RPMI7951 (cell line): ENCODE data around the gene RAB17. TPM values are rescaled to one million over a fixed set of nuclear protein-coding genes. Genes with fewer than 3 reads are reported as not detected.
A peak's percentile ranks its signal among the peaks of the same experiment; 100 is the strongest.

ENCODE experiments used
- DNase-seq: peaks from one replicate; pipeline ENCODE4 v3.0.0-alpha.2; 2012; ENCODE audit warnings: low read depth
- total RNA-seq: library from RNA; depleted of rRNA; stranded (reverse); fragments of >200 nt; shearing (Covaris generic); gene quantifications from 2 replicates; pipeline ENCODE4 v1.2.3, GENCODE V29; 2014

RAB17 gene
- total RNA-seq, 1 experiment from 2014 or later, result 3.6 TPM

DNA sequence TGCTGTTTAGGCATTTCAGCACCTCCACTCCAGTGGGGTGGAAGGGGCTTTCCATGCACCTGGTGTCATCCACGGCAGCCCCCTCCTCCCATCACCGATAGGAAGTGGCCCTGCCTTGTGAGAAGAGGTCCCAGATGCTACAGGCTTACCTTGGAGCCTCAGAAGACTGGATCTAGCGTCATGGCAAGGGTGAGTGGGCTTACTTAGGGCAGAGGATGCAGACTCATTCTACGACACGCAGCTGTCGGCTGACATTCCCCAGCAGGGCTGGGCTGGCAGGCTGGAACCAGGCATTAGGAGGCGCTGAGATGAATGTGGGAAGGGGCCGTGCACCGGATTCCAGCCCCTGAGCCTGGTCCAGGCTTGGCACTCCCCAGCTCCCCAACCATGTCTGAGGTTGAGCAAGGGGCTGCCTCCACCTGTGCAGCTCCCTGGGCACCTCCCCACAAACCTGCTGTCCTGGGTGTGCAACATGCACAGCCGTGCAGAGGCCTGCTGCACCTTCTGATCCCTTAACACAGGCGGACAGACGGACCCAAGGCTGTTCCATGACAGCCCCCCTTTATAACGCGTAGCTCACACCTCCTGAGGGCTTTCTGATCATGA, 25.9 kb downstream of the RAB17 start:
- DNase-seq, result no peak

DNA sequence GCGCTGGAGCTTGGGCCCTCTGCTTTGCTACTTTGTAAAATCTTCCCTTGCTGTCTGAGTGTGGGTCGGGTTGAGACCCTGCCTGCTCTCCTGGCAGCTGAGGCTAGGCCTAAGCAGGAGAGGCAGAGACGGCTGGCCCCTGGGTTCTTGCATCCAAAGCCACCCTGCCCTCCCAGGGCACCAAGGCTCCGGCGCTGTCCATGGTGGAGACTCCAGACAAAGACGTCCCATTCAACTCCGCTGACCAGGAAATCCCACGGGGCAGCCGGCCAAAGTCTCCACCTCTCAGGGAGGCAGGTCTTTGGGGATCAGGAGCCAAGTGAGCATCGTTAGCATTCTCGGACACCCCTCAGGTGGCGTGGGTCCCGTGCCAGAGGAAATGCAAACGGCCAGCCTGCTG, 26.7 kb downstream of the RAB17 start:
- peak; percentile 59 for DNase-seq

DNA sequence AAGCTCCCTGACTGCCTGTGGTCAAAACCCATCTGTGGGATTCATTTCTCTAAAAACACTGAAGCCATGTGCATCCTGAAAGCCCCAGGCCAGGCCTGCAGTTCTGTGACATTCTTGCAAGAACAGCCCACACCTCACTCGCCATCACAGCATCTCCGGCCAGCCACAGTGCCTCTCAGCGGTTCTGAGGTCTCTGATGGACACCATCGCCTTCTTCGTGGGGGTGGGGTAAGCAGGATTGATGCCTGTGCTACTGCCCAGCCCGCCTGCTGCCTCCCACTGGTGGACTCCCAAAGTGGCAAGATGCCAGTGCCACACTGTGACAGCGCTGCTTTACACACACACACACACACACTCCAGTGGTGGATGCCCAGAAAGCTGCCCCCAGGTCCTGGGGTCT, 29.3 kb downstream of the RAB17 start:
- DNase-seq, result no peak

- DNase-seq, result peak; percentile 87
Observed at GRCh38 chr2:237558961-237559641, 31.4 kb downstream of the RAB17 start.

DNA sequence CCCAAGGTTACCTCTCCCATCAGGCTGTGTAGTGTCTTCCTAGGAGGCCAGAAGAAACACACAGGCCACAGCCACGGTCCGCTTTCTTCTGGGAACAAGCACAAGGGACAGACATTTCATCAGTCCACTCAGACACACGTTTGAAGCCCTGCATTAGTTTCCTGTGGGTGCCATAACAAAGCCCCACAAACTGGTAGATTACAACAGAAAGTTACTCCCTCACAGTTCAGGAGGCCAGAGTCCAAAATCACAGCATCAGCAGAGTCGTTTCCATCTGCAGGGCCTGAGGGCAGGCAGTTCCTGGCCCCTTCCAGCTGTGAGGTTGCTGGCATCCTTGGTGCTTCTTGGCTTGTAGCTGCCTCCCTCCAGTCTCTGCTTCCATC, 32.9 kb downstream of the RAB17 start:
- peak; percentile 79 for DNase-seq

DNA sequence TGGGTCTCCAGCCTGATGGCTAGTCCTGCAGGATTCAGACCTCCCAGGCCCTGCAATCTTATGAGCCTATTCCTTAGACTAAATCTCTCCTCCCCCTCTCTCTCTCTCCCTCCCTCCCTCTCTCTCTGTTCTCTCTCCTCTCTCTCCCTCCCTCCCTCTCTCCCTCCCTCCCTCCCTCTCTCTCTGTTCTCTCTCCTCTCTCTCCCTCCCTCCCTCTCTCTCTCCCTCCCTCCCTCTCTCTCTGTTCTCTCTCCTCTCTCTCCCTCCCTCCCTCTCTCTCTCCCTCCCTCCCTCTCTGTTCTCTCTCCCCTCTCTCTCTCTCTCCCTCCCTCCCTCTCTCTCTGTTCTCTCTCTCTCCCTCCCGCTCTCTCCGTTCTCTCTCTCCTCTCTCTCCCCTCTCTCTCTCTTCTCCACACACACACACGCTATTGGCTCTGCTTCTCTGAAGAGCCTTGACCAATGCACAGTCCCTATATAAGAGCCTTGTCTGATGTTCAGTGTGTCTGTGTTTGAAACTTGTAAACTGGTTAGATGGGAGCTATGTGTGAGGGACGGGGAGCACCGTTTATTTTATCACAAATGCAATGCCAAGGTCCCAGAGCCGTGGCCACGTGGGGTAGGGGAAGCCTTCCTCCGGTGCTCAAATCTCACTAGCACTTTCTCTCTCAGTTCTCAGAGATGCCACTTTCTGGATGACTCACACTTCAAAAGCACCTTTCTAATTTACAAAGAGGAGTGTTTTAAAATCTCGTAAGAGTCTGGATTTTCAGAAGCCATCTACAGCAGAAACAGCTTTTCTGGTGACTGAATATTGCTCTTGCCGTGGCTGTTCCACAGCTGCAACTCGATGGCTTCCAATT, 33.5 kb downstream of the RAB17 start:
- DNase-seq, result peak; percentile 51

GRCh38 chr2:237555560-237555959, 35.0 kb downstream of the RAB17 start:
- DNase-seq, result no peak

DNA sequence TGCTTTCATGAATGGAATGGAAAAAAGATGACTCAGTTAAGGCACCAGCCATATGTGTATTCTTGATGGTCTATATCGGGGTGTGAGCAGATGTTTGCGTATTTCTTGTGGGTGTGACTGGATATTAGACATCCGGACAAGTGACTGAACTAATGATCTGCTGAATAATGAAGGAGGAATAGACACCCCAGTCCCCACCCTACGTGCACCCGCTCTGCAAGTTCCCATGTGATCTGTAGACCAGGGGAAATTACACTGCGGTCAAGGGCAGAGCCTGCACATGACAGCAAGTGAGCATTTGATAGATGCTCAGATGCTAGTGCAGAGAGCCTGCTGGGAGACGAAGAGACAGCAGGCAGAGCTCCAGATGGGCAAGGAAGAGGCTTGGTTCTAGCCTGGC, 36.6 kb downstream of the RAB17 start:
- DNase-seq, result no peak

DNA sequence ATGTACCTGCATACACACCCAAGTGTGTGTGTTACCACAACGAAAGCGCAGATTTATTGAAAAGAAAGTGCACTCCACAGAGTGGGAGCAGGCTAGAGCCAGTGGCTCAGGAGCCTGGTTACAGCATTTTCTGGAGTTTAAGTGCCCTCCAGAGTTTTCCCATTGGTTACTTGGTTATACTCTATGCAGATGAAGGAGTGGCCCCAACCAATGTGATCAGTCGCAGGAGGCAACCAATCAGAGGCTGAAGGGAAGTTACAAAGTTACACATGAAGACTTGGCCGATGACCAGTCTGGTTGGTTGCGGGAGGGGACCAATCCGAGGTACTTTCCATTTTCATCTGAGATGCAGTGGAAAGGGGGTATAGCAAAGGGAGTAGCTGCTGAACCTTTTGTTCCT, 37.6 kb downstream of the RAB17 start:
- no peak for DNase-seq

DNA sequence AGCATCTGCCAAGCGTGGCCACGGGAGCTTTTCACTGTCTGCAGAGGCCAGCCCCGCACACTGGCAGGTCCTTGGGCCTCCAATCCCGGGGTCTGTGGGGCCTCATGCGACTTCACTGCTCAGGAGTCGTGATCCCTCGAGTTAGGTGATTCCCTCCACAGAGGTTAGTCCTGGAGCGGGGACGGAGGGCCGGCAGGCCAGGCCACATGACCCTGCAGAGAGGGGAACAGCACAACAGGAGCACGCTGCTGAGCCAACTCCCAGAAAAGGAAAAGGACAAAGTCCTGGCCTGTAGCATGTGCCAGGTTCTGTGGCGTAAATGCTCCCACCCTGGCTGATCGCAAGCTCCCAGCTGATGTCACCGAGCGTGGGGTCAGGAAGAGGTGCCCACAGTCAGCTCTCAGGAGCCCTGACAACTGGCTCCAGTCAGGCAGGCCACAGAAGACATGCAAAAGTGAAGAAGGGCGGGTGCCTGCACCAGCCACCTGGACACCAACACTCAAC, 39.4 kb downstream of the RAB17 start:
- no peak for DNase-seq

GRCh38 chr2:237549643-237550415, 40.7 kb downstream of the RAB17 start:
- DNase-seq, result no peak

- DNase-seq, result no peak
Observed at GRCh38 chr2:237549216-237549615, 41.3 kb downstream of the RAB17 start.

GRCh38 chr2:237547841-237548416, 42.6 kb downstream of the RAB17 start:
- DNase-seq, result no peak

- no peak for DNase-seq
Observed at GRCh38 chr2:237546876-237547395, 43.6 kb downstream of the RAB17 start.

DNA sequence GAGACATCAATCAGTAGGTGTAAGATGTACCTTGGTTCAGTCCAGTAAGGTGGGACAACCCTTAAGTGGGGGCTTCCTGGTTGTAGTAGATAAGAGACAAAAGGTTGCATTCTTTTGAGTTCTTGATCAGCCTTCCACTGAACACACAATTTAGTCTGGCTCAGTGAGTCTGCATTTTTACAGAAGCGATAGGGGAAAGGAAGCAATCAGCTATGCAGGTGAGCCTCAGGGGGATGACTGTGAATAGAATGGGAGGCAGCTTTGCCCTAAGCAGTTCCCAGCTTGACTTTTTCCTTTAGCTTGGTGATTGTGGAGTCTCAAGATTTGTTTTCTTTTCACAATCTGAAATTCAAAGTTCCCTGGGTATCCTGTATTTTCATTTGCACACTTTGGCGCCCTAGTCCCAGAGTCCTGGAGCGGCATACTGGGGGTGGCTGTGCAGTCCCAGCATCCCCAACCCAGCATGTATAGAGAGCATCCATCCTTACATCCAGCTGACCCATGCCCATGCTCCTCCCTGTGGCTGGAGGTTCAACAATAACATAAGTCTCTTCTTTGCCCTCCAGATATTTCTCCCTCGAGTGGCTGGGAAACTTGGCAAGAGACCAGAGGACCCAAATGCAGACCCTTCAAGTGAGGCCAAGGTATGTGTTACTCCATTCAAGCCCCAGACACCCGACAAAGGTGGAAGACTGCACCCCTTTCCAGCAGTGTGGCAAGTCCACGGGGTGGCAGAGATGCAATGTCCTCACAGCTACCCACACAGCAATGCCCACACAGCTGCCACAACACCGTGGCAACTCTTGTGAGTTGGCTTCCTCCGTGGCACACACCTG, 44.3 kb downstream of the RAB17 start:
- DNase-seq, result no peak

GRCh38 chr2:237542001-237542704, 48.4 kb downstream of the RAB17 start:
- no peak for DNase-seq

DNA sequence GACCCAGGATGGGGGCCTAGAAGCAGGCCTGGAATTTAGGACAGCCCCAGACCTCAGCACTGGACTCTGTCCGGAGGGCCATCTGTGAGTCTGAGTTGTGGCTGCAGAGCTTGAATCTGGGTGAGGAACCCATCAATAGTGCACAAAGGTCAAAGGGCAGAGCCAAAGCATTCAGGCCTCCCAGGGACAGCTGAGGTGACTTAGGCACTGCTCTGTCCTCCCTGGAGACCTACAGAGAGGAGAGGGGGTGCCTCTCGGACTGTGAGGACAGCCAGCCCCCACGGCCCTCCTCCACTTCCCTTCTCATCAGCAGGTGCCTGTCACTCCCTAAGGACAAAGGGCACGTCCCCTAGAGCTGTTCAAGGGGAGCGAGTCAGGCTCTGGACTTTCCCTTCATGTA, 49.3 kb downstream of the RAB17 start:
- no peak for DNase-seq

GRCh38 chr2:237540823-237541222, 49.7 kb downstream of the RAB17 start:
- peak; percentile 79 for DNase-seq

DNA sequence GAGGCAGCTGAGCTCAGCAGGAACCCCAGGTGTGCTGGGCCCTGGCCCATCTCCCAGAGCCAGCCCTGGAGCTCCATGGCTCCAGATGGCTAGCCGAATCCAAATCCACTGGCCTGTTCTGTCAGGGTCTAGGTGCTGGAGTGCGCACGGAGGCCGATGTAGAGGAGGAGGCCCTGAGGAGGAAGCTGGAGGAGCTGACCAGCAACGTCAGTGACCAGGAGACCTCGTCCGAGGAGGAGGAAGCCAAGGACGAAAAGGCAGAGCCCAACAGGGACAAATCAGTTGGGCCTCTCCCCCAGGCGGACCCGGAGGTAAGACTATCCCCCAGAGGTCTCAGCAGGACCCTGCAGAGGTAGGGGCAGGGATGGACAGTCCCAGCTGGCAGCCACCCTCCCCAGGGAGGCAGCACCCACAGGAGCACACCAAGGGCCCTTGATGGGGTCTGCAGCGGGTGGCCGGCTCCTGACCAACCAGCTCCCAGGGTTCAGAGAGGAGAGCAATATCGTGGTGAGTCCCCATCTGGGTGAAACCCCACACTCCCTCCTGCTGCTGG, 50.2 kb downstream of the RAB17 start:
- DNase-seq, result no peak
